HEK293 (cell line): ENCODE data around the gene COL24A1.

ENCODE experiments used
- YY1 ChIP-seq: fragments of 450-650 bp; formaldehyde crosslinking; IDR thresholded peaks from 2 replicates; pipeline ENCODE4 v1.5.1; 2018; ENCODE audit warnings: missing biosample characterization, missing genetic modification characterization
- ZNF132 ChIP-seq: fragments of 450-650 bp; formaldehyde crosslinking; IDR thresholded peaks from 2 replicates; pipeline ENCODE4 v1.5.1; 2017; ENCODE audit warnings: missing biosample characterization, missing genetic modification characterization, borderline replicate concordance
- ZNF16 ChIP-seq: fragments of 450-650 bp; formaldehyde crosslinking; IDR thresholded peaks from 2 replicates; pipeline ENCODE4 v1.5.1; 2016; ENCODE audit warnings: low read depth, missing biosample characterization, missing genetic modification characterization
- ZNF18 ChIP-seq: fragments of 450-650 bp; formaldehyde crosslinking; IDR thresholded peaks from 2 replicates; pipeline ENCODE4 v1.5.1; 2016; ENCODE audit warnings: missing biosample characterization, missing genetic modification characterization
- ZNF274 ChIP-seq, 2 experiments: fragments of 200-500 bp in 1 of 2; fragments of 450-650 bp in 1 of 2; sonication (Bioruptor generic) in 1 of 2; formaldehyde crosslinking in 1 of 2; IDR thresholded peaks; 2 replicates each; pipeline versions ENCODE4 v1.5.1 to v1.6.1; 2014 to 2016; ENCODE audit warnings: borderline replicate concordance in 1 of 2, inconsistent platforms in 1 of 2, low read length in 1 of 2, missing biosample characterization in 1 of 2, missing genetic modification characterization in 1 of 2
- ZNF76 ChIP-seq: fragments of 450-650 bp; formaldehyde crosslinking; IDR thresholded peaks from 2 replicates; pipeline ENCODE4; 2016; ENCODE audit warnings: low read depth, missing biosample characterization, missing genetic modification characterization, borderline replicate concordance
- ZNF777 ChIP-seq: fragments of 450-650 bp; formaldehyde crosslinking; IDR thresholded peaks from 2 replicates; pipeline ENCODE4 v1.5.1; 2017; ENCODE audit warnings: missing biosample characterization, missing genetic modification characterization, borderline replicate concordance
- TF ChIP-seq, protein P1 (sequence below): fragments of 450-650 bp; formaldehyde crosslinking; IDR thresholded peaks from 2 replicates; pipeline ENCODE4 v1.5.1; 2016; ENCODE audit warnings: missing biosample characterization, missing genetic modification characterization

DNA sequence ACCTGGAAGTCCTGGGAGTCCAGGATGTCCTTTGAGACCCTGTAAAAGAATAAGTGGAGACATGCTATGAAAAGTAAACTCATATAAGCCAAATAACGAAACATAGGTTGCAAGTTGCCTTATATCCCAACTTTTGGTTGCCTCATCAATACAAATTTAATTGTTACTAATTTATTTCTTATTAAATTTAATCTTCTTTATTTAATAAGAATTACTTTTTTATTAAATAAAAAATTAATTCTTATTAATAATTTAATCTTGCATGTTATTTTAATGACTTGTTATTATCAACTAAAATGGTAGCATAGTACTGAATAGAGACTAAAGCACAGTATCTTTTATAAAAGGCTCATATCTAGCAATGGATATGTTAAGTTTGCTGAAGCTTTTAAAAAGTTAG lies 92.9 kb downstream of the COL24A1 start:
- no peak for TF ChIP-seq ZNF274 (IDR thresholded peaks at IDR 0.05; ENCODE audit: low read length)
- TF ChIP-seq ZNF274 (tag by site-specific recombination; IDR thresholded peaks at IDR 0.05; ENCODE audit: borderline replicate concordance) = no peak
- TF ChIP-seq, protein P1, sequence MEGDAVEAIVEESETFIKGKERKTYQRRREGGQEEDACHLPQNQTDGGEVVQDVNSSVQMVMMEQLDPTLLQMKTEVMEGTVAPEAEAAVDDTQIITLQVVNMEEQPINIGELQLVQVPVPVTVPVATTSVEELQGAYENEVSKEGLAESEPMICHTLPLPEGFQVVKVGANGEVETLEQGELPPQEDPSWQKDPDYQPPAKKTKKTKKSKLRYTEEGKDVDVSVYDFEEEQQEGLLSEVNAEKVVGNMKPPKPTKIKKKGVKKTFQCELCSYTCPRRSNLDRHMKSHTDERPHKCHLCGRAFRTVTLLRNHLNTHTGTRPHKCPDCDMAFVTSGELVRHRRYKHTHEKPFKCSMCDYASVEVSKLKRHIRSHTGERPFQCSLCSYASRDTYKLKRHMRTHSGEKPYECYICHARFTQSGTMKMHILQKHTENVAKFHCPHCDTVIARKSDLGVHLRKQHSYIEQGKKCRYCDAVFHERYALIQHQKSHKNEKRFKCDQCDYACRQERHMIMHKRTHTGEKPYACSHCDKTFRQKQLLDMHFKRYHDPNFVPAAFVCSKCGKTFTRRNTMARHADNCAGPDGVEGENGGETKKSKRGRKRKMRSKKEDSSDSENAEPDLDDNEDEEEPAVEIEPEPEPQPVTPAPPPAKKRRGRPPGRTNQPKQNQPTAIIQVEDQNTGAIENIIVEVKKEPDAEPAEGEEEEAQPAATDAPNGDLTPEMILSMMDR = no peak
- TF ChIP-seq ZNF76 (tag by site-specific recombination) = no peak
- no peak for TF ChIP-seq YY1 (tag by site-specific recombination)
- TF ChIP-seq ZNF132 = no peak
- no peak for TF ChIP-seq ZNF18
- TF ChIP-seq ZNF777 (tag by site-specific recombination) = no peak
- no peak for TF ChIP-seq ZNF16 (tag by site-specific recombination)
